Muscle layer of duodenum (tissue), 2 donors: ENCODE measurements around the gene SPINK9.

ENCODE experiments used
- H3K27ac ChIP-seq: one replicate; pipeline ENCODE4 v1.7.0; 2013; ENCODE audit warnings: mild to moderate bottlenecking, low read length
- H3K27me3 ChIP-seq: one replicate; pipeline ENCODE4 v1.7.0; 2013; ENCODE audit warnings: low read depth, mild to moderate bottlenecking, control low read depth, low read length
- H3K36me3 ChIP-seq, 2 donors: one replicate each; pipeline ENCODE4 v1.7.0; 2013; ENCODE audit warnings: low read length in 2 of 2, control low read depth in 1 of 2, mild to moderate bottlenecking in 1 of 2; ENCODE audit not compliant: insufficient read depth in 2 of 2, control insufficient read depth in 1 of 2
- H3K4me1 ChIP-seq, 2 donors: one replicate each; pipeline ENCODE4 v1.7.0; 2013; ENCODE audit warnings: low read length in 2 of 2, mild to moderate bottlenecking in 2 of 2, control low read depth in 1 of 2, moderate library complexity in 1 of 2; ENCODE audit not compliant: insufficient read depth in 2 of 2, control insufficient read depth in 1 of 2
- H3K4me3 ChIP-seq, 2 donors: one replicate each; pipeline ENCODE4 v1.7.0; 2013; ENCODE audit warnings: low read length in 2 of 2, low read depth in 1 of 2, mild to moderate bottlenecking in 1 of 2
- H3K9me3 ChIP-seq, 2 donors: one replicate each; pipeline ENCODE4 v1.7.0; 2013; ENCODE audit warnings: low read length in 2 of 2, control low read depth in 1 of 2, mild to moderate bottlenecking in 1 of 2; ENCODE audit not compliant: control insufficient read depth in 1 of 2
- donor health status: healthy.

SPINK9 gene

DNA sequence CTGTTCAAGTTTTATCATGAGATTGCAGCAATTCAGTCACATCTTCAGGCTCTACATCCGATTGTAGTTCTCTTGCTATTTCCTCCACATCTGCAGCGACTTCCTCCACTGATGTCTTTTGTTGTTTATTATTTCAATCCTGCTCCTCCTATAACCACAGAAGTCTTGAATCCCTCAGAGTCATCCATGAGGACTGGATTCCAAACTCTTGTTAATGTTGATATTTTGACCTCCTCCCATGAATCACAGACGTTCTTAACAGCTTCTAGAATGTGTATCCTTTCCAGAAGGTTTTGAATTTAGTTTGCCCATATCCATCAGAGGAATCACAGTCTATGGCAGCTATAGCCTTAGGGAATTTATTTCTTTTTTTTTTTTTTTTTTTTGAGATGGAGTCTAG lies 52.0 kb downstream of the SPINK9 start:
- Histone ChIP-seq H3K4me3 (no peak overlapping the region), H3K27me3 (no peaks in the 10 kb centered on the region), H3K9me3 (no peaks in the 10 kb centered on the region), H3K36me3 (no peaks in the 10 kb centered on the region), H3K27ac (no peak overlapping the region), H3K4me1 (peaks cover 22 to 32% of the 10 kb centered on the region in 2 donors)

DNA sequence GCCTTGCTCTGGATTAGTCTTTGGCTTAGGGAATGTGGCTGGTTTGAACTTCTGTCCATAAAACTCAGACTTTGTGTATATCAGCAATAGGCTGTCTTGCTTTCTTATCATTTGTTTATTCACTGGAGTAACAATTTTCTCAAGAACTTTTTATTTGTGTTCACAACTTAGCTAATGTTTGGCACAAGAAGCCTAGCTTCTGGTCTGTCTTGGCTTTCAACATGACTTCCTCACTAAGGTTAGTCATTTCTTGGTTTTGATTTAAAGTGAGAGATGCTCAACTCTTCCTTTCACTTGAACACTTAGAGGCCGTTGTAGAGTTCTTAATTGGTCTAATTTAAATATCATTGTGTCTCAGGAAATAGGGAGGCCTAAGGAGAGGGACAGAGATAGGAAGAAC lies 53.3 kb downstream of the SPINK9 start:
- peaks cover 20 to 31% of the 10 kb centered on the region in 2 donors for H3K4me1 ChIP-seq
- H3K27ac ChIP-seq: no peak overlapping the region
- no peaks in the 10 kb centered on the region for H3K27me3 ChIP-seq

More for the DNA sequence above, 53.3 kb downstream of the SPINK9 start:
- Histone ChIP-seq H3K36me3 (no peaks in the 10 kb centered on the region), H3K9me3 (no peaks in the 10 kb centered on the region), H3K4me3 (no peak overlapping the region)
